Mesendoderm (in vitro differentiated cells): ENCODE data around the gene GLT1D1.

Experiments used
- DNase-seq: peaks from one replicate; pipeline ENCODE4 v3.0.0; 2013
- H2AK5ac ChIP-seq: 2 replicates; pipeline ENCODE4 v1.6.1; 2013; ENCODE audit warnings: low read length, inconsistent platforms
- H2BK120ac ChIP-seq: 2 replicates; pipeline ENCODE4 v1.6.1; 2013; ENCODE audit warnings: low read depth, mild to moderate bottlenecking, low read length, moderate library complexity, mixed read lengths
- H2BK15ac ChIP-seq: replicated peaks from 2 replicates; pipeline ENCODE4 v1.6.1; 2013; ENCODE audit warnings: low read depth, mild to moderate bottlenecking, moderate library complexity
- H2BK5ac ChIP-seq: 2 replicates; pipeline ENCODE4 v1.6.1; 2013; ENCODE audit warnings: low read length, inconsistent platforms
- H3K18ac ChIP-seq: 2 replicates; pipeline ENCODE4 v1.6.1; 2013; ENCODE audit warnings: mild to moderate bottlenecking, low read length, mixed read lengths
- H3K23ac ChIP-seq: one replicate; pipeline ENCODE4 v1.6.1; 2013; ENCODE audit warnings: low read length
- H3K27ac ChIP-seq: 2 replicates; pipeline ENCODE4 v1.5.1; 2013; ENCODE audit warnings: low read depth, mild to moderate bottlenecking, inconsistent platforms, low read length, moderate library complexity
- H3K27me3 ChIP-seq: 2 replicates; pipeline ENCODE4 v1.6.1; 2013; ENCODE audit warnings: low read length, control low read depth, mild to moderate bottlenecking, inconsistent platforms; ENCODE audit not compliant: insufficient read depth, poor library complexity
- H3K36me3 ChIP-seq: 2 replicates; pipeline ENCODE4 v1.6.1; 2013; ENCODE audit warnings: low read length, inconsistent platforms; ENCODE audit not compliant: control insufficient read depth, insufficient read depth
- H3K4ac ChIP-seq: one replicate; pipeline ENCODE4 v1.6.1; 2013; ENCODE audit warnings: low read depth, mild to moderate bottlenecking, low read length, moderate library complexity
- H3K4me1 ChIP-seq: 2 replicates; pipeline ENCODE4 v1.6.1; 2013; ENCODE audit warnings: low read depth, low read length, inconsistent platforms; ENCODE audit not compliant: control insufficient read depth
- H3K4me2 ChIP-seq: 2 replicates; pipeline ENCODE4 v1.6.1; 2013; ENCODE audit warnings: low read length
- H3K4me3 ChIP-seq: 2 replicates; pipeline ENCODE4 v1.5.1; 2013; ENCODE audit warnings: mild to moderate bottlenecking, low read length
- H3K56ac ChIP-seq: one replicate; pipeline ENCODE4 v1.6.1; 2013; ENCODE audit warnings: low read length
- H3K79me1 ChIP-seq: 2 replicates; pipeline ENCODE4 v1.6.1; 2013; ENCODE audit warnings: low read length, inconsistent platforms
- H3K79me2 ChIP-seq: 2 replicates; pipeline ENCODE4 v1.6.1; 2013; ENCODE audit warnings: mild to moderate bottlenecking, low read length; ENCODE audit not compliant: control insufficient read depth, insufficient read depth
- H3K9ac ChIP-seq: 2 replicates; pipeline ENCODE4 v1.6.1; 2013; ENCODE audit warnings: low read length, inconsistent platforms
- H4K5ac ChIP-seq: one replicate; pipeline ENCODE4 v1.6.1; 2013; ENCODE audit warnings: low read length
- H4K8ac ChIP-seq: one replicate; pipeline ENCODE4 v1.6.1; 2013; ENCODE audit warnings: low read depth, mild to moderate bottlenecking, control low read depth, low read length, moderate library complexity
- WGBS: extraction: QIAGEN DNeasy Blood & Tissue Kit; methylation state at CpG from one replicate; pipeline ENCODE4 v1.1.7; 2013; ENCODE audit warnings: low lambda C conversion rate, missing lambda C conversion rate; ENCODE audit not compliant: insufficient coverage; ENCODE audit errors: extremely low coverage; 5-methylcytosine and 5-hydroxymethylcytosine counted together

Gene GLT1D1

GRCh38 chr12:128914908-128915563, 61.8 kb downstream of the GLT1D1 start:
- H3K9ac ChIP-seq: no peak overlapping the region
- no peak overlapping the region for H3K23ac ChIP-seq
- H2BK15ac ChIP-seq: no peak overlapping the region
- no peak overlapping the region for H4K8ac ChIP-seq
- H3K79me1 ChIP-seq: no peaks in the 10 kb centered on the region
- WGBS: no CpG with 5 or more reads among the region's 11 CpGs
- no peak for DNase-seq
- no peak overlapping the region for H2BK5ac ChIP-seq
- H3K79me2 ChIP-seq: no peaks in the 10 kb centered on the region
- H4K5ac ChIP-seq: no peak overlapping the region
- no peak overlapping the region for H3K18ac ChIP-seq
- no peaks in the 10 kb centered on the region for H3K36me3 ChIP-seq
- H3K4me1 ChIP-seq: no peaks in the 10 kb centered on the region
- H3K27ac ChIP-seq: no peak overlapping the region
- no peak overlapping the region for H3K4ac ChIP-seq
- no peak overlapping the region for H3K4me3 ChIP-seq
- no peak overlapping the region for H3K56ac ChIP-seq
- H3K4me2 ChIP-seq: no peak overlapping the region
- H3K27me3 ChIP-seq: no peaks in the 10 kb centered on the region
- H2AK5ac ChIP-seq: no peak overlapping the region
- no peak overlapping the region for H2BK120ac ChIP-seq

- no peak overlapping the region for H3K27ac ChIP-seq
- H4K5ac ChIP-seq: no peak overlapping the region
- no peaks in the 10 kb centered on the region for H3K4me1 ChIP-seq
- no peak overlapping the region for H2AK5ac ChIP-seq
- no peaks in the 10 kb centered on the region for H3K27me3 ChIP-seq
- no peak overlapping the region for H2BK120ac ChIP-seq
- H3K4me3 ChIP-seq: no peak overlapping the region
- no peaks in the 10 kb centered on the region for H3K79me2 ChIP-seq
- no peak overlapping the region for H3K56ac ChIP-seq
- H3K18ac ChIP-seq: no peak overlapping the region
- no peak for DNase-seq
- H3K9ac ChIP-seq: no peak overlapping the region
- no peak overlapping the region for H2BK15ac ChIP-seq
- H2BK5ac ChIP-seq: no peak overlapping the region
- H3K23ac ChIP-seq: no peak overlapping the region
- no peaks in the 10 kb centered on the region for H3K79me1 ChIP-seq
- no CpG with 5 or more reads among the region's 4 CpGs for WGBS
- no peaks in the 10 kb centered on the region for H3K36me3 ChIP-seq
- no peak overlapping the region for H3K4ac ChIP-seq
- H4K8ac ChIP-seq: no peak overlapping the region
- H3K4me2 ChIP-seq: no peak overlapping the region
Measured at GRCh38 chr12:128916425-128916824, 63.1 kb downstream of the GLT1D1 start.

GRCh38 chr12:128918481-128919260, 65.4 kb downstream of the GLT1D1 start:
- no peak overlapping the region for H3K9ac ChIP-seq
- no peak overlapping the region for H2BK15ac ChIP-seq
- no peak overlapping the region for H2AK5ac ChIP-seq
- H3K27ac ChIP-seq: no peak overlapping the region
- H3K36me3 ChIP-seq: no peaks in the 10 kb centered on the region
- no peak overlapping the region for H3K23ac ChIP-seq
- H3K18ac ChIP-seq: no peak overlapping the region
- no peaks in the 10 kb centered on the region for H3K27me3 ChIP-seq
- H3K79me2 ChIP-seq: no peaks in the 10 kb centered on the region
- no peaks in the 10 kb centered on the region for H3K79me1 ChIP-seq
- WGBS: no CpG with 5 or more reads among the region's 13 CpGs
- H3K4me1 ChIP-seq: no peaks in the 10 kb centered on the region
- H3K4me3 ChIP-seq: no peak overlapping the region
- peak; percentile 7 for DNase-seq
- no peak overlapping the region for H4K8ac ChIP-seq
- no peak overlapping the region for H3K56ac ChIP-seq
- no peak overlapping the region for H3K4me2 ChIP-seq
- H2BK5ac ChIP-seq: no peak overlapping the region
- H4K5ac ChIP-seq: no peak overlapping the region
- H3K4ac ChIP-seq: no peak overlapping the region
- H2BK120ac ChIP-seq: no peak overlapping the region

GRCh38 chr12:128920468-128920867, 67.2 kb downstream of the GLT1D1 start:
- Histone ChIP-seq H3K79me1 (no peaks in the 10 kb centered on the region), H4K5ac (no peak overlapping the region), H3K27ac (no peak overlapping the region), H3K9ac (no peak overlapping the region), H3K79me2 (no peaks in the 10 kb centered on the region), H4K8ac (no peak overlapping the region), H3K4ac (no peak overlapping the region), H3K18ac (no peak overlapping the region), H2BK15ac (no peak overlapping the region), H3K4me3 (no peak overlapping the region), H3K27me3 (no peaks in the 10 kb centered on the region), H2AK5ac (no peak overlapping the region), H3K56ac (no peak overlapping the region), H3K4me1 (no peaks in the 10 kb centered on the region), H2BK120ac (no peak overlapping the region), H3K4me2 (no peak overlapping the region), H2BK5ac (no peak overlapping the region), H3K23ac (no peak overlapping the region), H3K36me3 (no peaks in the 10 kb centered on the region)
- DNase-seq: no peak
- WGBS: no CpG with 5 or more reads among the region's 8 CpGs

- Histone ChIP-seq H3K36me3 (no peaks in the 10 kb centered on the region), H3K27me3 (no peaks in the 10 kb centered on the region), H3K27ac (no peak overlapping the region), H3K18ac (no peak overlapping the region), H3K4ac (no peak overlapping the region), H3K4me2 (no peak overlapping the region), H3K4me1 (no peaks in the 10 kb centered on the region), H4K5ac (no peak overlapping the region), H4K8ac (no peak overlapping the region), H2BK120ac (no peak overlapping the region), H2BK5ac (no peak overlapping the region), H2BK15ac (no peak overlapping the region), H2AK5ac (no peak overlapping the region), H3K23ac (no peak overlapping the region), H3K9ac (no peak overlapping the region), H3K79me1 (no peaks in the 10 kb centered on the region), H3K79me2 (no peaks in the 10 kb centered on the region), H3K4me3 (no peak overlapping the region), H3K56ac (no peak overlapping the region)
- WGBS: no CpG with 5 or more reads among the region's 12 CpGs
- no peak for DNase-seq
Measured at GRCh38 chr12:128928361-128928760, 75.1 kb downstream of the GLT1D1 start.
